HEK293 (cell line): Measurements from ENCODE around the gene CHRM3.

Experiments
- KLF8 ChIP-seq: fragments of 450-650 bp; formaldehyde crosslinking; IDR thresholded peaks from 2 replicates; pipeline ENCODE4 v1.5.1; 2016; ENCODE audit warnings: missing biosample characterization, missing genetic modification characterization
- PRDM10 ChIP-seq: fragments of 450-650 bp; formaldehyde crosslinking; IDR thresholded peaks from 2 replicates; pipeline ENCODE4 v1.5.1; 2016; ENCODE audit warnings: missing biosample characterization, missing genetic modification characterization
- REST ChIP-seq: fragments of 450-650 bp; formaldehyde crosslinking; IDR thresholded peaks from 2 replicates; pipeline ENCODE4 v1.5.1; 2016; ENCODE audit warnings: missing biosample characterization, missing genetic modification characterization
- ZBTB44 ChIP-seq: fragments of 450-650 bp; IDR thresholded peaks from 2 replicates; pipeline ENCODE4 v1.5.1; 2018; ENCODE audit warnings: missing biosample characterization, mild to moderate bottlenecking, missing genetic modification characterization
- ZNF585B ChIP-seq: fragments of 450-650 bp; formaldehyde crosslinking; IDR thresholded peaks from 2 replicates; pipeline ENCODE4 v1.5.1; 2016; ENCODE audit warnings: missing biosample characterization, missing genetic modification characterization
- ZNF629 ChIP-seq: fragments of 450-650 bp; formaldehyde crosslinking; IDR thresholded peaks from 2 replicates; pipeline ENCODE4 v1.5.1; 2017; ENCODE audit warnings: missing biosample characterization, missing genetic modification characterization
- ZSCAN18 ChIP-seq: fragments of 450-650 bp; formaldehyde crosslinking; IDR thresholded peaks from 2 replicates; pipeline ENCODE4 v1.5.1; 2016; ENCODE audit warnings: missing biosample characterization, missing genetic modification characterization
- TF ChIP-seq, protein P1 (sequence below): fragments of 450-650 bp; formaldehyde crosslinking; IDR thresholded peaks from 2 replicates; pipeline ENCODE4 v1.5.1; 2016; ENCODE audit warnings: missing biosample characterization, missing genetic modification characterization

DNA sequence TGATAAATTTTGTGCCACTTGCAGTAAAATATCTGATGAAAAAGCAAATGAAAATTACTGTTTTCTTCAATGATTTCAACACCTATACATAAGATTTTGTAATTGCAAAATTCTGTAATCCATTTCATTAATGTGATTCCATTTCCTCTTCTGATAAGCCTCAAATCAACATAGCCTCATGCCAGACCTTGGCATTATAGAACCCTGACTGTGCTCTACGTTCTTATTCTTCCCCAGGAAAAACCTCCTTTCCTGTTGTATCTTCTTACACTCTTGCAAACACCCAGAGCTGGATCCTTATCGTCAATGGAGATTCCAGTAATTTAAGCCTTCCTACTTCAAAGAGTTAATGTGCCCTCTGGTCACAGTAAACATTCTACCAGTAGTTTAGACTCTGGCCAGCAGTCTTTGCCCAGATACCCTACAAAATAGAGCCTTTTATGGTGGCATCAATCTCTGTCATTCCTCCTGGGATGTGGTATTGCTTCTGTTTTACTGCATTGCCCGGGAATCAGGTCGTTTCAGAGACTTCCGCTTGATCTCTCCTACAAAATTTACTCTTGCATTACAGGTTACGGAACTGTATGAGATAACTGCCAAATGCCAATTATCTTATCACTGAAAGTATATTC, 48.5 kb upstream of the CHRM3 start:
- TF ChIP-seq PRDM10 (tag by site-specific recombination), result no peak
- TF ChIP-seq, protein P1, sequence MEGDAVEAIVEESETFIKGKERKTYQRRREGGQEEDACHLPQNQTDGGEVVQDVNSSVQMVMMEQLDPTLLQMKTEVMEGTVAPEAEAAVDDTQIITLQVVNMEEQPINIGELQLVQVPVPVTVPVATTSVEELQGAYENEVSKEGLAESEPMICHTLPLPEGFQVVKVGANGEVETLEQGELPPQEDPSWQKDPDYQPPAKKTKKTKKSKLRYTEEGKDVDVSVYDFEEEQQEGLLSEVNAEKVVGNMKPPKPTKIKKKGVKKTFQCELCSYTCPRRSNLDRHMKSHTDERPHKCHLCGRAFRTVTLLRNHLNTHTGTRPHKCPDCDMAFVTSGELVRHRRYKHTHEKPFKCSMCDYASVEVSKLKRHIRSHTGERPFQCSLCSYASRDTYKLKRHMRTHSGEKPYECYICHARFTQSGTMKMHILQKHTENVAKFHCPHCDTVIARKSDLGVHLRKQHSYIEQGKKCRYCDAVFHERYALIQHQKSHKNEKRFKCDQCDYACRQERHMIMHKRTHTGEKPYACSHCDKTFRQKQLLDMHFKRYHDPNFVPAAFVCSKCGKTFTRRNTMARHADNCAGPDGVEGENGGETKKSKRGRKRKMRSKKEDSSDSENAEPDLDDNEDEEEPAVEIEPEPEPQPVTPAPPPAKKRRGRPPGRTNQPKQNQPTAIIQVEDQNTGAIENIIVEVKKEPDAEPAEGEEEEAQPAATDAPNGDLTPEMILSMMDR (tag by site-specific recombination), result no peak
- TF ChIP-seq ZBTB44, result no peak
- no peak for TF ChIP-seq REST (tag by site-specific recombination)
- no peak for TF ChIP-seq KLF8 (tag by site-specific recombination)
- TF ChIP-seq ZNF585B (tag by site-specific recombination), result no peak
- TF ChIP-seq ZNF629, result no peak
- no peak for TF ChIP-seq ZSCAN18
